ENCODE measurements around the gene MAN1A1.

Gene MAN1A1

GRCh38 chr6:119215885-119216590 is 133.5 kb downstream of the MAN1A1 start:
- TF ChIP-seq CTCF (IDR thresholded peaks at IDR 0.05; ENCODE audit: insufficient read depth, low read depth, low read length, missing control alignments), result no peak
- H3K4me3 ChIP-seq (ENCODE audit: low read length), result no peak overlapping the region
- DNase-seq (ENCODE audit: low read depth), result no peak

- DNase-seq (ENCODE audit: low read depth), result no peak
- TF ChIP-seq CTCF (IDR thresholded peaks at IDR 0.05; ENCODE audit: insufficient read depth, low read depth, low read length, missing control alignments), result no peak
- no peak overlapping the region for H3K4me3 ChIP-seq (ENCODE audit: low read length)
Measured at GRCh38 chr6:119215309-119215708, 134.3 kb downstream of the MAN1A1 start.

- no peak for DNase-seq (ENCODE audit: low read depth)
- no peak overlapping the region for H3K4me3 ChIP-seq (ENCODE audit: low read length)
- TF ChIP-seq CTCF (IDR thresholded peaks at IDR 0.05; ENCODE audit: insufficient read depth, low read depth, low read length, missing control alignments), result no peak
Measured at GRCh38 chr6:119210596-119210995, 139.0 kb downstream of the MAN1A1 start.

- H3K4me3 ChIP-seq (ENCODE audit: low read length), result no peak overlapping the region
- TF ChIP-seq CTCF (IDR thresholded peaks at IDR 0.05; ENCODE audit: insufficient read depth, low read depth, low read length, missing control alignments), result no peak
- DNase-seq (ENCODE audit: low read depth), result no peak
Measured at GRCh38 chr6:119209452-119210205, 139.9 kb downstream of the MAN1A1 start.

GRCh38 chr6:119207971-119208725 is 141.4 kb downstream of the MAN1A1 start:
- H3K4me3 ChIP-seq (ENCODE audit: low read length), result no peak overlapping the region
- no peak for TF ChIP-seq CTCF (IDR thresholded peaks at IDR 0.05; ENCODE audit: insufficient read depth, low read depth, low read length, missing control alignments)
- no peak for DNase-seq (ENCODE audit: low read depth)

- TF ChIP-seq CTCF (IDR thresholded peaks at IDR 0.05; ENCODE audit: insufficient read depth, low read depth, low read length, missing control alignments), result no peak
- no peak overlapping the region for H3K4me3 ChIP-seq (ENCODE audit: low read length)
- DNase-seq (ENCODE audit: low read depth), result no peak
Measured at GRCh38 chr6:119207327-119207726, 142.2 kb downstream of the MAN1A1 start.
